HepG2 (cell line): ENCODE data around the gene PRCP. TPM values are rescaled to one million over a fixed set of nuclear protein-coding genes. Genes with fewer than 3 reads are reported as not detected.

Source experiments
- CBX1 ChIP-seq: IDR thresholded peaks from one replicate; pipeline ENCODE4 v1.6.1; 2016; ENCODE audit warnings: antibody characterized with exemption, low read depth
- CREB1 ChIP-seq, 2 experiments: fragments of 450-650 bp in 1 of 2; IDR thresholded peaks; 2 replicates each; pipeline ENCODE4 v1.6.1; 2016 to 2017; ENCODE audit warnings: control low read depth in 1 of 2, mild to moderate bottlenecking in 1 of 2, missing compliant biosample characterization in 1 of 2, missing genetic modification characterization in 1 of 2
- FOSL2 ChIP-seq: sonication (generic); formaldehyde crosslinking; IDR thresholded peaks from 2 replicates; pipeline ENCODE4 v1.4.0; 2020; ENCODE audit warnings: missing genetic modification reagents
- HNRNPLL ChIP-seq: fragments of 200-400 bp; formaldehyde crosslinking; IDR thresholded peaks from 2 replicates; pipeline ENCODE4 v1.6.1; 2017; ENCODE audit warnings: mild to moderate bottlenecking, low read depth, low read length; ENCODE audit not compliant: poor library complexity, severe bottlenecking
- KDM2A ChIP-seq: sonication (generic); formaldehyde crosslinking; IDR thresholded peaks from 2 replicates; pipeline ENCODE4 v1.4.0; 2020; ENCODE audit warnings: low read depth, missing genetic modification reagents, borderline replicate concordance
- KDM6A ChIP-seq: IDR thresholded peaks from 2 replicates; pipeline ENCODE4 v1.6.1; 2016; ENCODE audit warnings: low read depth
- PHF21A ChIP-seq: sonication (generic); formaldehyde crosslinking; IDR thresholded peaks from 2 replicates; pipeline ENCODE4 v1.5.0; 2020; ENCODE audit warnings: mild to moderate bottlenecking, missing genetic modification reagents
- SNRNP70 ChIP-seq: fragments of 200-400 bp; formaldehyde crosslinking; IDR thresholded peaks from 2 replicates; pipeline ENCODE4 v1.6.1; 2017; ENCODE audit warnings: mild to moderate bottlenecking, low read depth, low read length, moderate library complexity
- SOX13 ChIP-seq, 3 experiments: fragments of 450-650 bp in 1 of 3; sonication (generic) in 1 of 3; formaldehyde crosslinking in 1 of 3; IDR thresholded peaks in 2 of 3; conservative IDR thresholded peaks in 1 of 3; 2 replicates each; pipeline versions ENCODE4 v1.5.0 to v1.6.1; 2016 to 2020; ENCODE audit warnings: antibody characterized with exemption in 1 of 3, mild to moderate bottlenecking in 1 of 3, missing compliant biosample characterization in 1 of 3, missing genetic modification reagents in 1 of 3, moderate library complexity in 1 of 3
- TBX2 ChIP-seq: sonication (generic); formaldehyde crosslinking; IDR thresholded peaks from 2 replicates; pipeline ENCODE4 v1.5.0; 2020; ENCODE audit warnings: missing genetic modification reagents, mild to moderate bottlenecking, borderline replicate concordance
- ZMAT3 ChIP-seq: sonication (generic); formaldehyde crosslinking; conservative IDR thresholded peaks from 2 replicates; pipeline ENCODE4 v1.7.0; 2021; ENCODE audit warnings: missing genetic modification reagents
- ZNF234 ChIP-seq: sonication (generic); formaldehyde crosslinking; conservative IDR thresholded peaks from 2 replicates; pipeline ENCODE4 v1.5.1; 2020; ENCODE audit warnings: mild to moderate bottlenecking, missing genetic modification reagents
- ZNF660 ChIP-seq: sonication (generic); formaldehyde crosslinking; IDR thresholded peaks from 2 replicates; pipeline ENCODE4 v1.5.1; 2020; ENCODE audit warnings: mild to moderate bottlenecking, low read depth, missing genetic modification reagents, borderline replicate concordance
- ZNF773 ChIP-seq: sonication (generic); formaldehyde crosslinking; IDR thresholded peaks from 2 replicates; pipeline ENCODE4 v1.4.0; 2020; ENCODE audit warnings: missing genetic modification reagents, borderline replicate concordance
- ZSCAN29 ChIP-seq: sonication (generic); formaldehyde crosslinking; conservative IDR thresholded peaks from 2 replicates; pipeline ENCODE4 v1.4.0; 2020; ENCODE audit warnings: mild to moderate bottlenecking, missing genetic modification reagents
- polyA plus RNA-seq, 8 experiments: library from polyadenylated mRNA; depleted of rRNA in 3 of 8; stranded (reverse) in 7 of 8; unstranded in 1 of 8; fragments of >200 nt; fragmentation: Illumina TruSeq in 4 of 8; extraction: Trizol in 4 of 8; gene quantifications; 2 replicates each; pipeline versions ENCODE4 v1.2.1 to v1.2.3, GENCODE V29; 2011 to 2016; ENCODE audit warnings: low read depth in 4 of 8, missing spikeins in 1 of 8, mixed read lengths in 1 of 8; ENCODE audit not compliant: insufficient read depth in 1 of 8
- total RNA-seq, 5 experiments: library from RNA; depleted of rRNA; stranded (reverse); fragments of >200 nt; fragmentation: Illumina TruSeq; extraction: Trizol; gene quantifications; 2 replicates each; pipeline ENCODE4 v1.2.3, GENCODE V29; 2016; ENCODE audit warnings: low read depth in 1 of 5
- TF ChIP-seq, protein P1 (sequence below), 2 experiments: fragments of 450-650 bp in 1 of 2; sonication (generic) in 1 of 2; formaldehyde crosslinking; IDR thresholded peaks; 2 replicates each; pipeline versions ENCODE4 v1.5.0 to v1.8.0; 2020 to 2022; ENCODE audit warnings: mild to moderate bottlenecking in 1 of 2, missing genetic modification reagents in 1 of 2
- TF ChIP-seq, protein P2 (sequence below): sonication (generic); formaldehyde crosslinking; IDR thresholded peaks from 2 replicates; pipeline ENCODE4 v1.4.0; 2020; ENCODE audit warnings: mild to moderate bottlenecking, missing genetic modification reagents
- TF ChIP-seq, protein P3 (sequence below): sonication (generic); formaldehyde crosslinking; IDR thresholded peaks from 2 replicates; pipeline ENCODE4 v1.4.0; 2020; ENCODE audit warnings: mild to moderate bottlenecking, missing genetic modification reagents
- TF ChIP-seq, protein P4 (sequence below): sonication (generic); formaldehyde crosslinking; IDR thresholded peaks from 2 replicates; pipeline ENCODE4 v1.4.0; 2020; ENCODE audit warnings: missing genetic modification reagents, borderline replicate concordance

The PRCP gene
- total and polyA plus RNA-seq, 2 of the 13 experiments (the other 11 are each of a cell fraction or from before 2014, with no cell fraction given): 84.2 to 105 TPM

DNA sequence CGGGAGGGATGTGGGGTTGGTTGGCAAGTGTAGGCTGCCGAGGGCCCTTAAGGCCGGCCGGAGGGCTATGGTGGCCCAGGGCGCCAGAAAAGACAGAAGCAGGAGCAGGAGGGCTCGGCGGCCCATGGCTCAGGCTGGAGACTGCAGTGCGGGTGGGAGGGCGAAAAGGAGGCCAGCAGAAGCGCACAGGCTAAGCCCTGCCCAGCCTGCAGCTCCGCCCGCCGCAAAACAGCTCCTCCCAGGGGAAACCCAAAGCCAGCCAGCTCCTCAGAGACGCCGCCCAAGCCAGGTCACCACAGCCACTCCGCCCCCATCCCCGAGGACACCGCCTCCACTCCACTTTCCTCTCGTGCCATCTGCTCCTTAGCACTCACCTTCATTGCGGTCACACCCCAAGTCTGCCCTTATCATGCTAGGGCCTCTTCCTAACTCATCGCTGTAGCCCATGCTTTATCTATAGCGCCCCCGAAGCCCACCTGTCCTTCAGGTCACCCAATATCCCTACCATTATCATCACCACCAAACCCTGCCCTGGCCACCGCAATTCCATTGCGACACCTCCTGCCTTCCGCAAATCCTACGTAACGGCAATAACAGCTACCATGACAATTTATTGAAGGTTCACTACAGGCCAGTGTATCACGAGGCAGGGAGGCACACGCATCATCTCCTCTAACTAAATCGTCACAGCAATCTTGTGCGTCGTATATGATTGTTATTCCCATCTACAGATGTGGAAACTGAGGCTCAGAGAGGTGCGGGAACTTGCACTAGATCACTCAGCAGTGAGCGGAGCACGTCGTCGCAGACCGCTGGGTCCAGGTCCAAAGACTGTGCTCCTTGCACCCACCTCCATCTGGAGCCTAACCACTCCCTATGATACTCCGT is at the start of gene PRCP (continued):
- TF ChIP-seq, protein P1, sequence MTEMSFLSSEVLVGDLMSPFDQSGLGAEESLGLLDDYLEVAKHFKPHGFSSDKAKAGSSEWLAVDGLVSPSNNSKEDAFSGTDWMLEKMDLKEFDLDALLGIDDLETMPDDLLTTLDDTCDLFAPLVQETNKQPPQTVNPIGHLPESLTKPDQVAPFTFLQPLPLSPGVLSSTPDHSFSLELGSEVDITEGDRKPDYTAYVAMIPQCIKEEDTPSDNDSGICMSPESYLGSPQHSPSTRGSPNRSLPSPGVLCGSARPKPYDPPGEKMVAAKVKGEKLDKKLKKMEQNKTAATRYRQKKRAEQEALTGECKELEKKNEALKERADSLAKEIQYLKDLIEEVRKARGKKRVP (CRISPR knock-in tag; IDR thresholded peaks at IDR 0.05): no peak
- 0 out of 2 replicates have a peak, but pooled peaks have one; percentile 19 for TF ChIP-seq ZNF660 (CRISPR knock-in tag)
- peak; percentile 79 for TF ChIP-seq TBX2 (CRISPR knock-in tag)
- peak; percentile 51 for TF ChIP-seq PHF21A (CRISPR knock-in tag)
- peak; percentile 66 for TF ChIP-seq CREB1 (IDR thresholded peaks at IDR 0.05)
- 0 out of 2 replicates have a peak, but pooled peaks have one; percentile 43 for TF ChIP-seq CREB1 (CRISPR knock-in tag; IDR thresholded peaks at IDR 0.05)
- peak; percentile 77 for TF ChIP-seq HNRNPLL
- no peak for TF ChIP-seq ZSCAN29
- no peak for TF ChIP-seq ZMAT3 (CRISPR knock-in tag)
- TF ChIP-seq, protein P2, sequence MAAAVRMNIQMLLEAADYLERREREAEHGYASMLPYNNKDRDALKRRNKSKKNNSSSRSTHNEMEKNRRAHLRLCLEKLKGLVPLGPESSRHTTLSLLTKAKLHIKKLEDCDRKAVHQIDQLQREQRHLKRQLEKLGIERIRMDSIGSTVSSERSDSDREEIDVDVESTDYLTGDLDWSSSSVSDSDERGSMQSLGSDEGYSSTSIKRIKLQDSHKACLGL (CRISPR knock-in tag): peak; percentile 61; the same call in 1 of the 2 replicates
- TF ChIP-seq, protein P3, sequence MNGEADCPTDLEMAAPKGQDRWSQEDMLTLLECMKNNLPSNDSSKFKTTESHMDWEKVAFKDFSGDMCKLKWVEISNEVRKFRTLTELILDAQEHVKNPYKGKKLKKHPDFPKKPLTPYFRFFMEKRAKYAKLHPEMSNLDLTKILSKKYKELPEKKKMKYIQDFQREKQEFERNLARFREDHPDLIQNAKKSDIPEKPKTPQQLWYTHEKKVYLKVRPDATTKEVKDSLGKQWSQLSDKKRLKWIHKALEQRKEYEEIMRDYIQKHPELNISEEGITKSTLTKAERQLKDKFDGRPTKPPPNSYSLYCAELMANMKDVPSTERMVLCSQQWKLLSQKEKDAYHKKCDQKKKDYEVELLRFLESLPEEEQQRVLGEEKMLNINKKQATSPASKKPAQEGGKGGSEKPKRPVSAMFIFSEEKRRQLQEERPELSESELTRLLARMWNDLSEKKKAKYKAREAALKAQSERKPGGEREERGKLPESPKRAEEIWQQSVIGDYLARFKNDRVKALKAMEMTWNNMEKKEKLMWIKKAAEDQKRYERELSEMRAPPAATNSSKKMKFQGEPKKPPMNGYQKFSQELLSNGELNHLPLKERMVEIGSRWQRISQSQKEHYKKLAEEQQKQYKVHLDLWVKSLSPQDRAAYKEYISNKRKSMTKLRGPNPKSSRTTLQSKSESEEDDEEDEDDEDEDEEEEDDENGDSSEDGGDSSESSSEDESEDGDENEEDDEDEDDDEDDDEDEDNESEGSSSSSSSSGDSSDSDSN (CRISPR knock-in tag): peak; percentile 87
- peak; percentile 61; the same call in 1 of the 2 replicates for TF ChIP-seq KDM2A
- TF ChIP-seq ZNF773 (CRISPR knock-in tag): 0 out of 2 replicates have a peak, but pooled peaks have one; percentile 3
- 0 out of 2 replicates have a peak, but pooled peaks have one; percentile 19 for TF ChIP-seq SOX13 (IDR thresholded peaks at IDR 0.05)
- no peak; a peak in 2 of 4 replicates for TF ChIP-seq SOX13 (CRISPR knock-in tag; conservative IDR thresholded peaks at IDR 0.05 in 1 of 2, IDR thresholded peaks at IDR 0.05 in 1 of 2)
- 0 out of 2 replicates have a peak, but pooled peaks have one; percentile 10 for TF ChIP-seq ZNF234 (CRISPR knock-in tag)
- TF ChIP-seq SNRNP70: no peak
- TF ChIP-seq, protein P4, sequence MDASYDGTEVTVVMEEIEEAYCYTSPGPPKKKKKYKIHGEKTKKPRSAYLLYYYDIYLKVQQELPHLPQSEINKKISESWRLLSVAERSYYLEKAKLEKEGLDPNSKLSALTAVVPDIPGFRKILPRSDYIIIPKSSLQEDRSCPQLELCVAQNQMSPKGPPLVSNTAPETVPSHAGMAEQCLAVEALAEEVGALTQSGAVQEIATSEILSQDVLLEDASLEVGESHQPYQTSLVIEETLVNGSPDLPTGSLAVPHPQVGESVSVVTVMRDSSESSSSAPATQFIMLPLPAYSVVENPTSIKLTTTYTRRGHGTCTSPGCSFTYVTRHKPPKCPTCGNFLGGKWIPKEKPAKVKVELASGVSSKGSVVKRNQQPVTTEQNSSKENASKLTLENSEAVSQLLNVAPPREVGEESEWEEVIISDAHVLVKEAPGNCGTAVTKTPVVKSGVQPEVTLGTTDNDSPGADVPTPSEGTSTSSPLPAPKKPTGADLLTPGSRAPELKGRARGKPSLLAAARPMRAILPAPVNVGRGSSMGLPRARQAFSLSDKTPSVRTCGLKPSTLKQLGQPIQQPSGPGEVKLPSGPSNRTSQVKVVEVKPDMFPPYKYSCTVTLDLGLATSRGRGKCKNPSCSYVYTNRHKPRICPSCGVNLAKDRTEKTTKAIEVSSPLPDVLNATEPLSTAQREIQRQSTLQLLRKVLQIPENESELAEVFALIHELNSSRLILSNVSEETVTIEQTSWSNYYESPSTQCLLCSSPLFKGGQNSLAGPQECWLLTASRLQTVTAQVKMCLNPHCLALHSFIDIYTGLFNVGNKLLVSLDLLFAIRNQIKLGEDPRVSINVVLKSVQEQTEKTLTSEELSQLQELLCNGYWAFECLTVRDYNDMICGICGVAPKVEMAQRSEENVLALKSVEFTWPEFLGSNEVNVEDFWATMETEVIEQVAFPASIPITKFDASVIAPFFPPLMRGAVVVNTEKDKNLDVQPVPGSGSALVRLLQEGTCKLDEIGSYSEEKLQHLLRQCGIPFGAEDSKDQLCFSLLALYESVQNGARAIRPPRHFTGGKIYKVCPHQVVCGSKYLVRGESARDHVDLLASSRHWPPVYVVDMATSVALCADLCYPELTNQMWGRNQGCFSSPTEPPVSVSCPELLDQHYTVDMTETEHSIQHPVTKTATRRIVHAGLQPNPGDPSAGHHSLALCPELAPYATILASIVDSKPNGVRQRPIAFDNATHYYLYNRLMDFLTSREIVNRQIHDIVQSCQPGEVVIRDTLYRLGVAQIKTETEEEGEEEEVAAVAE: no peak; the same call in 1 of the 2 replicates
- TF ChIP-seq FOSL2: no peak
- TF ChIP-seq CBX1: no peak
- no peak for TF ChIP-seq KDM6A (CRISPR knock-in tag)
